ENCODE measurements around the gene PROKR1. TPM values are rescaled to one million over a fixed set of nuclear protein-coding genes. Genes with fewer than 3 reads are reported as not detected.
"Not testable (repeated sequence)": the region's sequence is repeated elsewhere in the genome, so short reads cannot be mapped to it uniquely, and the experiment has no call there.

PROKR1 gene
- total RNA-seq, 1 experiment from 2014 or later, result not detected

GRCh38 chr2:68675470-68675869 lies 32.1 kb downstream of the PROKR1 start:
- ChIA-PET POLR2A (no interaction called here), CTCF (no interaction called here)

GRCh38 chr2:68677837-68678236 lies 34.5 kb downstream of the PROKR1 start:
- H3K4me2 ChIP-seq (ENCODE audit: low read length); H3K9me3 ChIP-seq (ENCODE audit: control insufficient read depth in 1 of 2, insufficient read depth in 1 of 2, low read depth in 1 of 2, low read length in 2 of 2); H3K27ac ChIP-seq (ENCODE audit: low read depth, low read length); H3K27me3 ChIP-seq (ENCODE audit: insufficient read depth, low read length); H3K79me2 ChIP-seq (ENCODE audit: insufficient read depth, low read length); ATAC-seq; BruUV-seq (replicated peaks); RAD21 ChIA-PET (ENCODE audit: low non-redundant PET in 1 of 2, low total read pairs in 2 of 2, uncharacterized antibody in 2 of 2, unreplicated experiment in 2 of 2); H2AFZ ChIP-seq (ENCODE audit: low read depth, low read length, poor library complexity, severe bottlenecking); H3K9me2 ChIP-seq (ENCODE audit: insufficient read depth); DNase-seq (ENCODE audit: low read depth, low spot score); CTCF ChIA-PET; H4K20me1 ChIP-seq (ENCODE audit: insufficient read depth); H3K4me1 ChIP-seq (ENCODE audit: control insufficient read depth in 1 of 2, insufficient read depth in 2 of 2, low read length in 2 of 2); H3K9ac ChIP-seq (ENCODE audit: low read length); H3K36me3 ChIP-seq (ENCODE audit: control insufficient read depth in 1 of 2, insufficient read depth in 2 of 2, low read length in 2 of 2); intact Hi-C loops (cut with micrococcal nuclease); POLR2A ChIA-PET; H3K4me3 ChIP-seq (replicated peaks in 1 of 2; ENCODE audit: low read depth in 1 of 2, low read length in 2 of 2): not testable (repeated sequence)

More at GRCh38 chr2:68675470-68675869, 32.1 kb downstream of the PROKR1 start:
- Histone ChIP-seq H3K27ac (ENCODE audit: low read depth, low read length) (no peak overlapping the region), H3K27me3 (ENCODE audit: insufficient read depth, low read length) (no peaks in the 10 kb centered on the region), H4K20me1 (ENCODE audit: insufficient read depth) (no peaks in the 10 kb centered on the region), H2AFZ (ENCODE audit: low read depth, low read length, poor library complexity, severe bottlenecking) (no peak overlapping the region), H3K4me3 (replicated peaks in 1 of 2; ENCODE audit: low read depth in 1 of 2, low read length in 2 of 2) (no peak overlapping the region), H3K9me3 (ENCODE audit: control insufficient read depth in 1 of 2, insufficient read depth in 1 of 2, low read depth in 1 of 2, low read length in 2 of 2) (no peaks in the 10 kb centered on the region), H3K4me1 (ENCODE audit: control insufficient read depth in 1 of 2, insufficient read depth in 2 of 2, low read length in 2 of 2) (no peaks in the 10 kb centered on the region), H3K9me2 (ENCODE audit: insufficient read depth) (no peaks in the 10 kb centered on the region), H3K36me3 (ENCODE audit: control insufficient read depth in 1 of 2, insufficient read depth in 2 of 2, low read length in 2 of 2) (no peaks in the 10 kb centered on the region), H3K79me2 (ENCODE audit: insufficient read depth, low read length) (no peaks in the 10 kb centered on the region), H3K9ac (ENCODE audit: low read length) (no peak overlapping the region), H3K4me2 (ENCODE audit: low read length) (no peak overlapping the region)
- no peak for ATAC-seq
- TF ChIP-seq YY1 (IDR thresholded peaks at IDR 0.05; ENCODE audit: extremely low read depth, insufficient replicate concordance, low read depth, low read length), result no peak
- TF ChIP-seq POLR2AphosphoS5 (IDR thresholded peaks at IDR 0.05; ENCODE audit: low read depth, low read length), result no peak
- no peak for TF ChIP-seq FOSL1 (IDR thresholded peaks at IDR 0.05; ENCODE audit: low read depth)
- TF ChIP-seq EGR1 (IDR thresholded peaks at IDR 0.05; ENCODE audit: low read depth), result no peak
- TF ChIP-seq CTCF (IDR thresholded peaks at IDR 0.05 in 2 of 3, conservative IDR thresholded peaks at IDR 0.05 in 1 of 3; ENCODE audit: borderline replicate concordance in 1 of 3, insufficient read depth in 1 of 3, low read depth in 2 of 3, low read length in 2 of 3), result no peak
- TF ChIP-seq CBX3 (IDR thresholded peaks at IDR 0.05; ENCODE audit: low read depth), result no peak
- no peak for TF ChIP-seq EZH2 (IDR thresholded peaks at IDR 0.05)
- no peak for TF ChIP-seq ELF1 (IDR thresholded peaks at IDR 0.05; ENCODE audit: borderline replicate concordance, low read depth)
- TF ChIP-seq ZNF274 (IDR thresholded peaks at IDR 0.05; ENCODE audit: low read depth, low read length), result no peak
- no peak for TF ChIP-seq JUND (IDR thresholded peaks at IDR 0.05)
- TF ChIP-seq MAX (IDR thresholded peaks at IDR 0.05), result no peak
- TF ChIP-seq SIN3A (IDR thresholded peaks at IDR 0.05; ENCODE audit: low read depth), result no peak
- no peak for TF ChIP-seq RAD21 (IDR thresholded peaks at IDR 0.05; ENCODE audit: low read depth)
- DNase-seq (ENCODE audit: low read depth, low spot score), result no peak
- RAD21 ChIA-PET (ENCODE audit: low non-redundant PET in 1 of 2, low total read pairs in 2 of 2, uncharacterized antibody in 2 of 2, unreplicated experiment in 2 of 2), result no interaction called here
- intact Hi-C loops (cut with micrococcal nuclease), result no loop called here
- no TSS peak for BruUV-seq (replicated peaks)

- H3K4me1 ChIP-seq (ENCODE audit: control insufficient read depth in 1 of 2, insufficient read depth in 2 of 2, low read length in 2 of 2); H3K9ac ChIP-seq (ENCODE audit: low read length): not testable (repeated sequence)
Observed at GRCh38 chr2:68679166-68679916, 36.0 kb downstream of the PROKR1 start.

More at GRCh38 chr2:68679166-68679916, 36.0 kb downstream of the PROKR1 start:
- H3K9me3 ChIP-seq (ENCODE audit: control insufficient read depth in 1 of 2, insufficient read depth in 1 of 2, low read depth in 1 of 2, low read length in 2 of 2); H3K27me3 ChIP-seq (ENCODE audit: insufficient read depth, low read length); H3K36me3 ChIP-seq (ENCODE audit: control insufficient read depth in 1 of 2, insufficient read depth in 2 of 2, low read length in 2 of 2); DNase-seq (ENCODE audit: low read depth, low spot score); BruUV-seq (replicated peaks); H3K79me2 ChIP-seq (ENCODE audit: insufficient read depth, low read length); H2AFZ ChIP-seq (ENCODE audit: low read depth, low read length, poor library complexity, severe bottlenecking); CTCF ChIA-PET; H3K4me2 ChIP-seq (ENCODE audit: low read length); H3K4me3 ChIP-seq (replicated peaks in 1 of 2; ENCODE audit: low read depth in 1 of 2, low read length in 2 of 2); intact Hi-C loops (cut with micrococcal nuclease); H3K27ac ChIP-seq (ENCODE audit: low read depth, low read length); H3K9me2 ChIP-seq (ENCODE audit: insufficient read depth); RAD21 ChIA-PET (ENCODE audit: low non-redundant PET in 1 of 2, low total read pairs in 2 of 2, uncharacterized antibody in 2 of 2, unreplicated experiment in 2 of 2); H4K20me1 ChIP-seq (ENCODE audit: insufficient read depth); ATAC-seq; POLR2A ChIA-PET: not testable (repeated sequence)

Data from HCT116 (cell line).